Left colon (tissue), 2 donors: Measurements from ENCODE around the gene HMMR. TPM values are rescaled to one million over a fixed set of nuclear protein-coding genes. Genes with fewer than 3 reads are reported as not detected.

ENCODE experiments used
- ATAC-seq: fragments of 200-7000 bp; cut with Tn5 transposase; one replicate; pipeline ENCODE4 v1.9.1; 2020; ENCODE audit warnings: mild to moderate bottlenecking, moderate library complexity
- DNase-seq, 2 donors: peaks; one replicate each; pipeline ENCODE4 v3.0.0-alpha.2; 2020
- intact Hi-C, 2 donors: fragments of 100-400 bp; cut with DNase I in 1 of 2; cut with micrococcal nuclease in 1 of 2; formaldehyde crosslinking; loops; one replicate each; pipeline versions ENCODE4 v1.11.2 to v1.14.0; 2022; cut with DNase I, micrococcal nuclease
- total RNA-seq, 2 donors: library from RNA; stranded (reverse); fragmentation: NEBNext Ultra II Directional; extraction: Animal tissue kit (Norgen Biotek cat#: 25700); gene quantifications; one replicate each; pipeline ENCODE4 v1.2.1, GENCODE V29; 2021
- donor health status: DM: no; HTN: no; CAD: no.
- donor health status: DM: yes; HTN: yes; CAD: no.

The HMMR gene
- total RNA-seq, 2 donors from 2014 or later, result 3.0 to 7.4 TPM

- no peak for ATAC-seq
- intact Hi-C loops, result no loop called here
- no peak for DNase-seq
Measured at GRCh38 chr5:163456029-163456589, 4.3 kb upstream of the HMMR start.

GRCh38 chr5:163456840-163457239 lies 3.6 kb upstream of the HMMR start:
- intact Hi-C loops, result no loop called here
- DNase-seq (no peak), ATAC-seq (no peak)

- intact Hi-C loops, result no loop called here
- DNase-seq (no peak), ATAC-seq (no peak)
Measured at GRCh38 chr5:163458778-163459385, 1.6 kb upstream of the HMMR start.

- DNase-seq, result no peak
- ATAC-seq, result peak; percentile 1
- intact Hi-C loops, result no loop called here
Measured at GRCh38 chr5:163459462-163459818, 992 bp upstream of the HMMR start.

- intact Hi-C loops, result loop anchor here in 1 of 2 donors (2.0 kb wide), 1 partner anchor 43 kb away; no protein-coding TSS in a partner anchor
- DNase-seq, result peak; percentile 97 to 98
- ATAC-seq, result peak; percentile 87
Measured at GRCh38 chr5:163459819-163460561, 442 bp upstream of the HMMR start, which contains the start of gene NUDCD2. Gene NUDCD2 (minus strand): TSS chr5:163460102. CDS start chr5:163460050, 52 bp downstream.

GRCh38 chr5:163463063-163463435 lies 2.6 kb downstream of the HMMR start:
- intact Hi-C loops, result no loop called here
- no peak for ATAC-seq
- no peak for DNase-seq

- no peak for DNase-seq
- intact Hi-C loops, result no loop called here
- no peak for ATAC-seq
Measured at GRCh38 chr5:163467682-163468081, 7.2 kb downstream of the HMMR start.

GRCh38 chr5:163473635-163474243 lies 13.3 kb downstream of the HMMR start:
- intact Hi-C loops, result no loop called here
- DNase-seq (no peak), ATAC-seq (peak; percentile 75)

- intact Hi-C loops, result no loop called here
- DNase-seq (no peak), ATAC-seq (no peak)
Measured at GRCh38 chr5:163475411-163475810, 15.0 kb downstream of the HMMR start.

- no peak for ATAC-seq
Measured at GRCh38 chr5:163478126-163478981, 17.9 kb downstream of the HMMR start.

GRCh38 chr5:163478982-163479271 lies 18.5 kb downstream of the HMMR start:
- intact Hi-C loops, result no loop called here
- no peak for DNase-seq
- no peak for ATAC-seq

More at GRCh38 chr5:163478126-163478981, 17.9 kb downstream of the HMMR start:
- intact Hi-C loops, result no loop called here
- DNase-seq, result no peak

GRCh38 chr5:163489055-163489744 lies 28.8 kb downstream of the HMMR start:
- no peak for ATAC-seq
- intact Hi-C loops, result no loop called here
- no peak for DNase-seq

- DNase-seq, result no peak
- no peak for ATAC-seq
- intact Hi-C loops, result no loop called here
Measured at GRCh38 chr5:163489745-163490075, 29.3 kb downstream of the HMMR start.

- ATAC-seq (no peak), DNase-seq (no peak)
- intact Hi-C loops, result no loop called here
Measured at GRCh38 chr5:163496286-163496685, 35.9 kb downstream of the HMMR start.

GRCh38 chr5:163497315-163497714 lies 36.9 kb downstream of the HMMR start:
- DNase-seq (no peak), ATAC-seq (no peak)

GRCh38 chr5:163498886-163499285 lies 38.5 kb downstream of the HMMR start:
- no peak for DNase-seq
- no peak for ATAC-seq
- intact Hi-C loops, result no loop called here

More at GRCh38 chr5:163497315-163497714, 36.9 kb downstream of the HMMR start:
- intact Hi-C loops, result no loop called here

GRCh38 chr5:163502521-163502920 lies 42.1 kb downstream of the HMMR start:
- DNase-seq (no peak), ATAC-seq (no peak)
- intact Hi-C loops, result loop anchor here in 1 of 2 donors (2.0 kb wide), 1 partner anchor 42 kb away; the partner anchor contains the start of genes HMMR and NUDCD2
